Endometrial microvascular endothelial cells (primary cell): ENCODE data around the gene DRAXIN. TPM values are rescaled to one million over a fixed set of nuclear protein-coding genes. Genes with fewer than 3 reads are reported as not detected.

Source experiments
- in situ Hi-C: cut with HindIII; loops from 2 replicates; pipeline ENCODE4 v1.10.0; 2017; ENCODE audit warnings: low sequenced_read_pairs, low pct_unique_long_range_greater_than_20kb; ENCODE audit errors: inconsistent ontology term
- total RNA-seq: library from RNA; depleted of rRNA; stranded (reverse); fragments of >200 nt; gene quantifications from one replicate; pipeline ENCODE4 v1.2.3, GENCODE V29; 2015; ENCODE audit errors: inconsistent ontology term

DRAXIN gene
- total RNA-seq, 1 donor from 2014 or later: not detected

DNA sequence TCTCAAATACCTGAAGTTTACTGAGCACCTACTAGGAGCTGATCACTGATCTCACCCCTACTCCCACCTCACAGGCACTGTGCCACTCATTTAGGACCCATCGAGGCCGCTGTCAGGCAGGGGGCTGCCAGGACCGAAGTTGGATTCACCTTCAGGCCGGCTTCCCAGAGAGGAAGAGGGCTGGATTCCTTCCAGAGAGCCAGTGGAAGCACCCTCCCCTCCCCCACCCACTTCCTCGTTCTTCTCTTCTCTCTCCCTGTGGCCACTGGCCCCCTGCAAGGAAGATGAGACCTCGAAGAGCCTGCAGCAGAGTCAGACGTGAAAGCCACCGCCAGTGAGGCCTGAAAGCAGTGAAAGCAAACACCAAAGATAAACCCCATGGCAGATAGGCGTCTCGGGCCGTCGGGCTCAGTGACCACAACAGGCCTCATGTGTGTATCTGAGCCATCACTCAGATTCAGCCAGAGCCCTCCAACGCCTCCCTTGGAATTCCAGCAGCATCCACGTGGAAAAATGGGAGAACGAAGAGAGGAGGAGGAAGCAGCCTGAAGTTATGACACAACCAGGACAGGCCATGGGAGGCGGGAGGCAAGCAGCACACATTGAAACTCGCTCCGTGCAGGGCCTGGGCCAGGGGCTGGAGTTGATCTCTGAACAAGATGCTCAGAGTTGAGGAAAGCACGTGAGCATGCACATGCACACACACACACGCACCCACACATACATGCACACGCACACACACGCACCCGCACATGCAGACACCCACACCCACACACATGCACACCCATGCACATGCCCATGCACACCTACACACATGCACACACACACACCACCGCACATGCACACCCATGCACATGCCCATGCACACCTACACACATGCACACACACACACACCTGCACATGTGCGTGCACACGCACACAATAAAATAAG lies 38.3 kb downstream of the DRAXIN start:
- in situ Hi-C loops: no loop called here

DNA sequence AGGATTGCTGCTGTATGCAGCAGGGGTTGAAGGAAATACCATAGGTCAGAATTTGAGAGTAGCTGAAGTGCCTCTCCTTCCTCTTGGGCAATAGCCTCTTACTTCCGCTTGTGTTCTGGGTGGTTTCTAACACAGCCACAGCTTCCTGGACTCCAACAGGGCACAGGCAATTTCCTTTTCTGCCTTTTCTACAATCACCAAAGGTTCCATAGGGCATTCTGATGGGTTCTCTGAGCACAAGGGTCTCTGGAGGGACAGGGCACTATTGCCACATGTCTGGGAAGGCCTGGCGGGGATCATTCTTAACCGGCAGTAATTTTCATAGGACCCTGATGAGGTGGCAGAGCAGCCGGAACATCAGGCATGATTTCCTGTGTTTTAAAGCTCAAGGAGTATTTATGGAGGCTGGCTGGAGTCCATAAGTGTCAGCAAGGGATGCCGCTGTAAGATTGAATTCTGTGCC lies 39.0 kb downstream of the DRAXIN start:
- in situ Hi-C loops: no loop called here

DNA sequence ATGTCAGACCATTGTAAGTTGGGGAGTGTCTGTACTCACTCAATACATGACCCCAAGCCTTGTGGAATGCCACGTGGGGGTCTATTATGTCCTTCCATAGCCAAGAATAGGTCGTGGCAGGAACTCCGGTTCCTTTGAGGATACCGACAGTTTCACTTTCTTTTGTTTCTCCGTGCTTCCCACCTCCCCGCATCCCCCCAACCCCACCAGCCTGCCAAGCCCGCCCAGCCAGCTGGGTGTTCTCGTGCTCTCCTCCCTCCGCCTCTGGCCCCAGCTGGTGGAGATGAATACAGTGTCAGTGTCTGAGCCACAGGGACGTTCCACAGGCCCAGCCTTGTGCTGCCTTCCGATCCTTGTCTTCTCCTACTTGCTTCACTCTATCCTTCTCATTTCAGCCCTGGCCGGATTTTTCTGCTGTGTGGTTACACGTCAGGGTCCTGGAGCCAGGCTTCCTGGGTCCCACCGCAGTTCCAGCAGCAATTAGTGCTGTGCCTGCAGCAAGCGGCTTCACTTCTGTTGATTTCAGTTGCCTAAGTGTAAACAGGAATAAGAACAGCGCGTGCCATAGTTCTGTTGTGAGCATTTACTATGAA lies 40.3 kb downstream of the DRAXIN start:
- in situ Hi-C loops: no loop called here

DNA sequence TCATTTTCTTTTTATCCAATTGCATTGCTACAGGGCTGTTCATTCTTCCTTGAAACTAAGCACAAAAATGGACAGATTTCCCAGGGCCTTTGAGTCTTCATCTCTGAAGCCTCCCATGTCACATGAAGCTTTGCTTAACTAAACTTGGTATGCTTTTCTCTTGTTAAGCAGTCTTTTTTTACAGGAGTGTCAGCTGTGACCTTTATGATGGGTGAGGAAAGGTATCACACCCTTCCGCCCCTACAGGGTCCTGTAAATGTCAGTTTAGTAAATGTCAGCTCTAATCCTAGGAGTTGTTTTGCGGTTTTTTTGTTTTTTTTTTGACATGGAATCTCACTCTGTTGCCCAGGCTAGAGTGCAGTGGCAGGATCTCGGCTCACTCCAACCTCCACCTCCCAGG lies 41.8 kb downstream of the DRAXIN start:
- in situ Hi-C loops: no loop called here

DNA sequence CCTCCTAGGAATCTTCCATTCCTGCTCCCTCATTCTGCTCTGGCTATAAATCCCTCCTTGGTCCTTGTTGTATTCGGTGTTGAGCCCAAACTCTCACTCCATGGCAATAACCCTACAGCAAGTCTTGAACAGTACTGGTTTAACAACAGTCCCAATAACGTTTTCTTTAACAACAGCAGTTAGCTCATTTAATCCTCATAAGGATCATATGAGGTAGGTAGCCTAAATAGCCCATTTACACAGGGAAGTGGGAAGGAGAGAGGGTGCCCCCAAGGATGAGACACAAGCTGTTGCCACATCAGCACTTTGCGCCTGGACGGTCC lies 44.0 kb downstream of the DRAXIN start:
- in situ Hi-C loops: no loop called here

DNA sequence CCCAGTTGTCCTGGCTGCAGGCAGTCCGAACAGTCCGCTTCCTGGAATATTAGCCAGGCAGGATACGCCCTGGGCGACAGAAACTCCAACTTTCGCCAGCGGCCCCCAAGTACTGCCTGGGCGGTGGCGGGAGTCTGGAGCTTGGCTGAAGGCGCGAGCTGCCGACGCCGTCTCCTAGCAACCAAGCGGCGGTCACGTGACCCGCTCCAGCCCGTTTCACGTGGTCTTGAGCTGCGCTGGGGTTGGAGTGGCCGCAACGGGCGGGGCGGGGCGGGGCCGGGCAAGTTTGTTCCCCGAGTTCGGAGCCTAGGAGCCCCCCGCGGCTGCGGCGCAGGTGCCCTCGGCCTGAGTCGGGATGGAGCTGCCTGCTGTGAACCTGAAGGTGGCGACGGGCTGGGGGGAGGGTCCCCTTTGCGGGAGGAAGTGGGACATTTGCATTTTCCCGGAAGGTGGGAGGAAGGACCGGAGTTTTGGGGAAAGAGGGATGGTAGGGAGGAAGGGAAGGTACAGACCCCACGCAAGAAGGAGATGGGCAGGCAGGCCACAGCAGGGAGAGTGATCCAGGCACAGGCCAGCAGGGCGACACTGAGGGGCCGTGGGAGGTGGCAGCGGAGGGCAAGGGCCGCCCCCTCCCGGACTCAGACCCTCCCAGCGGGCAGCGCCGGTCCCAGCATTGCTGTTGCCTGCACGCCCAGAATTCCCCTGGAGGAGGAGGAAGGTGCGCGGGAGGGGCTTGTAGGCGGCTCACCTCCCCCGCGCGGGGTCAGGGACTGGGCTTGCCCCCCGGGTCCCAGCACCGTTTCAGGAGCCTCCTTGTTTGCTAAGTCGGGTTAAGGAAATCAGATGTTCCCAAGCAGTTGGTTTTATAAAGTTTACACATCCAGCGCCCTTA lies 44.6 kb downstream of the DRAXIN start, which contains the start of gene AGTRAP:
Gene AGTRAP (plus strand): TSS at position 283 of the 892 bp plus-strand sequence. CDS start 73 bp downstream, at position 356.
- in situ Hi-C loops: no loop called here

DNA sequence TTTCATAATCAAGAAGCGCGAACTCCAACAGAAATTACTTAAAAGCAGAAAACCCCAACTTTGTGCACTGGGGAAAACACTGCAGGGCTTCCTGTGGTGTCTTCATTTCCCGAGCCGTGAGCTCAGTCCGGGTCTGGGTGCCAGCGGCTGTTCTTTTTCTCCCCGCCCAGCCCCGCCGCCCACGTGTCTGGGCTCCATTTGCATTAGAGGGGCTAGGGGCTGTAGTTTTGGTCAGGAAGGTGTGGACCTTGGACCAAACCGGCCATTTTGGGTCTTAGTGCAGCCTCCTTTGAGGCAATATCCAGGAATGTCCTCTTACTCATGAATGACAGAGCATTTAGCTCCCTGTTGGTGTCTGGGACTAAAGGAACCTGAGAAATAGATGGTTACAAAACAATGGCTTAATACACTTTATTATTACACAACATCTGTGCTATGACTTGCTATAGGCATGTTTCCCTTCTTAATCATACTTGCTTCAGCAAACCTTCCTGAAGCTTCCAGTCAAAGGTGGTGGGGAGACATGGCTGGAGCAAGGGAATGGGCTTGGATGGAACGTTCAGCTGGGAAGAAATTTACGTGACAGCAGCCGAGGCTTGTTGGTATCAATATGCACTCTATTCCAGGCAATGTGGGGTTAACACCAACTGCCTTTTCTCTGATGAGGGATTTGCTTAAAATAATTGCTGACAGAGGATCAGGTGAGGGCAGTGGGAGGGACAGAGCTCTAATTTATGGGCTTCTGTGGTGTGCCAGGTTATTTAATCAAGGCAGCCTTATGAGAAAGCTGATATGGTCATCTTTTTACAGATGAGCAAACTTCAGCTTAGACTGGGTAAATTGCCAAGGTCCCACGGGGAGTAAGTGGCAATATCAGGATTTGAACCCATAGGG lies 45.5 kb downstream of the DRAXIN start:
- in situ Hi-C loops: no loop called here

DNA sequence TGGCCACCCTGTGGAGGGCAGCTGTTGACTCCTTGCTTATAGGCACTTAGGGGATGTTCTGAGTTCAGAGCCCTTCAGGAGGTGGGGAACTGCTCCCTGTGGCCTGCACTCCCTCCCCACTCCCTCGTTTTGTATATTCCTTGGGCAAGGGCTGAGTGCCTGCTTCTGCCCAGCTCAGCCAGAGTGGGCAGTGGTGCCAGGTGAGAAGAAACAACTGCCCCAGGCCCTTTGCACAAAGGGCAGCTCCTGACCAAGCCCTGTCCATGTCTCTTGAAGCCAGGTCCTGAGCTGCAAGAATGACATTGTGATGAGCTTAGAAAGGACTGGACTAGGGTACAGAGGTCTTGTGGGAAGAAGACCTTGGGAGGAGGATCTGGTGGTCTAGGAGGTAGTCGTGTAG lies 46.6 kb downstream of the DRAXIN start:
- in situ Hi-C loops: no loop called here

DNA sequence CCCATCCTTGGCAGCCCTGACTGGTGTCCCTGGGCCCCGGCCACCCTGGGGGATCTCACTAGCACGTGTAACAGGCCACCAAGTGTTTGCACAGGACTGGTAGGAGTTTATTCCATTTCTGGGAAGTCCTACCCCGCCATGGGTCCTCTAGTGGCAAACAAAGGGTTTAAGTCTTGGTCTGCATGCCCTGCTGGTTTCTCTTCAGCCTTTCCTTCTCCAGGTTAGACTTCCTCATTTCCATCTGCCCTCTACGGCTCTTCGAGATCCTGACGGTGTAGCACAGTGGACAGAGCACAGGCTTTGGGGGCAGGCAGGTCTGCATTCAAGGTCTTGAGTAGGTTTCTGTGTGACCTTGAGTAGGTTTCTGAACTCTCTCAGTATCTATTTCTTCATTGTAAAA lies 47.3 kb downstream of the DRAXIN start:
- in situ Hi-C loops: no loop called here

DNA sequence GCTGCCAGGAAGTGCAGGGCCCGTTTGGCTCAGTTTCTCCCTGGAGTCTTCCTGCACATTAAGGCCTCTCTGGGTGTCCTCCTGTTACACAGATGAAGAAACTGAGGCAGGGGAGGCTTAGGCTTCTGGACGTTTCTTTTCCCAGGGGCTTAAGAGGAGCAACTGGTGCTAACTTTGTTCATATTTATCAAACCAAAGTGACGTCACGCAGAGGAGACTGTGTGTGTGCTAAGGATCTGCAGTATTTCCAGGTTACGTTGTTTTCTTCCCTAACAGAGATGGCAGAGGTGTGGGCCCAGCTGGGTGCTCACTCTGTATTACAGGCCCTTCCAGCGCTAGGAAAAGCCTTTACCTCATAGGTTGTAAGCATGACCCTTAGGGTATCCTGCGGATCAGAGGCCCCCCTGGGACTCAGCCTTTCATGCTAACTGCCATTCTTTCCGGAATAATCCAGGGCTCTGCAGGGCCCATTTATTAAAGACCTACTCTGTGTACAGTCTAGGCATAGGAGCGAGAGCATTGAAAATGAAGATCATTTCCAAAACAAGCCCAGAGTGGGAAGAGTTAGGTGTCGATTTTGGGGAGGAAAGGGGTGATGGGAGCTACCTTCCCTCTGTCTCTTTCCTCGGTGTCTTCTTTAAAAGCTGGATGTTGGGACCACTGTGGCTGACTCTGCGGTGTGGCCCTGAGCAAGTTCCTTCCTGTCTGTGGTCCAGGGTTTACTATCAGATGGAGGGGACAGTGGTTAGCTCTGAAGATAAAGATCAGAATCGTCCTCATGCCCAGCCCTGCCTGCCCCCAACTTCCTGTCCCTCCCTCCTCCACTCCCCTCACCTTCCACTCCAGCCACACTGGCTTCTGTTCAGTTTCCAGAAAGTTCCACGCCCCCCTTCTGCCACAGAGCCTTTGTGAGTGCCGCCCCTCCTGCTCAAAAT lies 49.0 kb downstream of the DRAXIN start:
- in situ Hi-C loops: no loop called here

DNA sequence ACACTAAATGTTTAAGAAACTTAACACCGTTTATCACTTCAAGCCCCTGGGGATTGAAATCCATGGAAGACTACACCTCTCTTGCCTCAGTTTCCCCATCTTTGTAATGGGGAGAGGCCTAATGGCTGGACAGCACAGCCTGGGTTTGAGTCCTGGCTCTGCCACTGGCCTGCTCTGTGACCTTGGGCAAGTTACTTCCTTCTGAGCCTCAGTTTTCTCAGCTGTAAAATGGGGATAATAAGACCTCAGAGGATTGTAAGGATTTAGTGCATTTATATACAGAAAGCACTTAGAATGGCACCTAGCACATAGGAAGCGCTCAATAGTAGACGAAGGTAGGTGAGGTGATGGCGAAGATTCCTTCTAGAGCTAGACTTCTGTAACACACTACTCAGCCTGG lies 50.0 kb downstream of the DRAXIN start:
- in situ Hi-C loops: no loop called here

DNA sequence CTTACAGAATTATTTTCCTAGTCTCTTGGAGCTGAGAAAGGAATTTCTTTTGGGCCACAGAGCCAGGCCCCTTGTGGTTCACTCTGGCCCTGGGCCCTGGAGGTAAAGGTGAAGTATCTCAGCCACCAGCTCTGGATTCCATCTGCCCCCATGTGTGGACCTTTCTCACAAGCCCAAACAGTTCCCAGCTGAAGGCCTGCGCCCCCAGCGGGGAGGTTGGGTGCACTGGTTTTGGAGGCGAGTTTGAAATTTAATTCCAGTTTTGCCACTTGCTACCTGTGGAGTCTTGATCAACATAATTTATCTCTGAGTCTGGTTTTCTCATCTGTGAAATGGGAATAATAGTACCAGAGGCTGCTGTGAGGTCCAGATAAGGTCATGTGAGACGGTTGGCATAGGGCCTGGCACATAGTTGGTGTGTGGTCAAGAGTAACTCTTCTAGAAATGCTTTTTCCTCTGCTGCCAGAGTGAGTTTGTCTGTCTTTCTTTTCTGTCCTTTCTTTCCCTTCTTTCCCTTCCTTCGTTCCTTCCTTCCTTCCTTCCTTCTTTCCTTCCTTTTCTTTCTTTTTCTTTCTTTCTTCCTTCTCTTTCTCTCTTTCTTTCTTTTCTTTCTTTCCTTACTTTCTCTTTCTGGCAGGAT lies 50.5 kb downstream of the DRAXIN start:
- in situ Hi-C loops: no loop called here

DNA sequence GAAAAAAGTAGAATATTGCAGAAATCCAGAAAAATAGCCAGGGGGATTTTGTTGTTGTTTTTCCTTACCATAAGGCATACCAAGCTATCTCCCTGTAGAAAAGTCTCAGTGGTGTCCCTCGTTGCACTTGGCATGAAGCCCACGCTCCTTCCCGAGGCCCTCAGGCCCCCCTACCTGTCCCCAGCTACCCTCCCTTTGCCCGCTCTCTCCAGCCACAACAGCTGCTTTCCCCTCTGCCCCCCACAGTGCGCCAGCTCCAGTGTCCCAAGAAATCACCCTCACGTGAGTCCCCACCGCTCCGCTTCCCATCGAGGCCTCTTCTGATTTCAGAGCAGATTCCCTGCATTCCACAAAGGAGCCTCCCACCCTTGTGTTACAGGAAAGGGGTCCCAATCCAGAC lies 52.8 kb downstream of the DRAXIN start:
- in situ Hi-C loops: no loop called here

DNA sequence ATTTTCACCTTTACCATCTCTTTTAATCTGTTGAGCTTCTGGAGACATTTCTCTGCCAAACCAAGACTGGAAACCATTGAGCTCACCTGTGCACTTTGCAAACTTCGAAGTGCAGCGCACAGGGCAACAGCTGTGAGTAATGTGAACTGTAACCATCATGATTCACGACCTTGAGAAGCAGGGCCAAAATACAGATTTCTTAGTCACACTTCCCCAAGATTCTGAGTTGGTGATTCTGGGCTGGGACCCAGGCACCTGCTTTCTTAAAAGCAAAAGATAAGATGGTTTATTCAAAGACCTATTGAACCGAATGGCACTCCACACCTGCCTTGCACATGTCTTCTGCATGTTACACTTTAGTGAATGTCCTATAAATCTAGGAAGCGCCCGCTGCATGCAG lies 54.6 kb downstream of the DRAXIN start:
- in situ Hi-C loops: no loop called here

DNA sequence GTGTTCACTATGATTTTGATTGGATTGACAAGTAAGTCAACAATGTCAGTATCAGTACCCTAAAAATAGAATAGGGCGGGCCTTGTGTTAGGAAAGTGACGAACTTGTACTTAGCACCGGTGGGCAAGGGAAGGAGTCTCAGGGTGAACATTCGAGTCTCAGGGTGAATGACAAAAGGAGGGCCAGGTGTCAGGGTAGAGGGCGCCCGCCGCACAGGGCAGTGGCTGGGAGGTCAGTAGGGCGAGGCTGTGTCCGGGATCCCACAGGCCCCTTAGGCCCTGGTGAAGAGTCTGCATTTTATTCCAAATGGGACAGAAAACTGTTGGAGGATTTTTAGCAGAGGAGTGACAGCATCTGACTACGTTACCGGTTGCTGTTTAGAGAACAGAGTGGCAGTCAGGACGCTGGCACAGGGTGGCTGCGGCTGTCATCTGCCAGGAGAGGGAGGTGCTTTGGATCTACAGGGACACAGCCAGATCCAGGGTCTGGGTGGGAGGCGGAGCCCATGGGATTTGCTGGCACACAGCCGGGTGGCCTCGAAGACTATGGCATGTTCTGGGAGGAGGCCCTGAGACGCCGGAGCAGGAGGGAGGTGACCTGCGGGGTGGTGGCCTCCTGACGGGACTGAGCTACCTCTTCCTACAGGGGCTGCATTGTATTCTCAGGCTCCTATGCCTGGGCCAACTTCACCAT lies 55.4 kb downstream of the DRAXIN start:
- in situ Hi-C loops: no loop called here
